Measurements from ENCODE around the gene AGTR1.

GRCh38 chr3:148694116-148694515 lies 3.6 kb upstream of the AGTR1 start:
- no peak for TF ChIP-seq CTCF (IDR thresholded peaks at IDR 0.05; ENCODE audit: low read depth, low read length)
- no peak for TF ChIP-seq POLR2A (IDR thresholded peaks at IDR 0.05; ENCODE audit: extremely low read depth, insufficient read length)
- no peak for TF ChIP-seq MAX (IDR thresholded peaks at IDR 0.05; ENCODE audit: low read depth, low read length)
